ENCODE results near the gene MADCAM1. TPM values are rescaled to one million over a fixed set of nuclear protein-coding genes. Genes with fewer than 3 reads are reported as not detected.

MADCAM1 gene
- total and polyA plus RNA-seq, 2 experiments from 2014 or later: 2.2 to 3.4 TPM

- Histone ChIP-seq H3K27ac (no peak overlapping the region), H3K9me3 (ENCODE audit: low read depth) (no peaks in the 10 kb centered on the region), H3K4me1 (ENCODE audit: low read depth) (peaks cover 9% of the 10 kb centered on the region), H3K36me3 (peaks cover 28% of the 10 kb centered on the region), H3K4me3 (no peak overlapping the region), H3K27me3 (no peaks in the 10 kb centered on the region)
- DNase-seq (ENCODE audit: low read depth in 1 of 2, low spot score in 1 of 2): no peak
- no peak for TF ChIP-seq CTCF (IDR thresholded peaks at IDR 0.05; ENCODE audit: low read depth, low read length)
Observed at GRCh38 chr19:536031-536880, 40.0 kb downstream of the MADCAM1 start.

- Histone ChIP-seq H3K27ac (no peak overlapping the region), H3K9me3 (ENCODE audit: low read depth) (no peaks in the 10 kb centered on the region), H3K36me3 (peaks cover 28% of the 10 kb centered on the region), H3K4me3 (no peak overlapping the region), H3K4me1 (ENCODE audit: low read depth) (peaks cover 9% of the 10 kb centered on the region), H3K27me3 (no peaks in the 10 kb centered on the region)
- no peak for TF ChIP-seq CTCF (IDR thresholded peaks at IDR 0.05; ENCODE audit: low read depth, low read length)
- DNase-seq (ENCODE audit: low read depth in 1 of 2, low spot score in 1 of 2): no peak
Observed at GRCh38 chr19:536881-537404, 40.7 kb downstream of the MADCAM1 start.

- peaks cover under 1% of the 10 kb centered on the region for H3K4me1 ChIP-seq (ENCODE audit: low read depth)
- H3K36me3 ChIP-seq: peaks cover 28% of the 10 kb centered on the region
- no peak for DNase-seq (ENCODE audit: low read depth in 1 of 2, low spot score in 1 of 2)
- TF ChIP-seq CTCF (IDR thresholded peaks at IDR 0.05; ENCODE audit: low read depth, low read length): no peak
- no peaks in the 10 kb centered on the region for H3K27me3 ChIP-seq
- H3K4me3 ChIP-seq: no peak overlapping the region
- H3K27ac ChIP-seq: no peak overlapping the region
- no peaks in the 10 kb centered on the region for H3K9me3 ChIP-seq (ENCODE audit: low read depth)
Observed at GRCh38 chr19:538641-539428, 42.5 kb downstream of the MADCAM1 start.

- no peak for TF ChIP-seq CTCF (IDR thresholded peaks at IDR 0.05; ENCODE audit: low read depth, low read length)
Observed at GRCh38 chr19:539429-540030, 43.2 kb downstream of the MADCAM1 start.

GRCh38 chr19:540867-541637 is 44.8 kb downstream of the MADCAM1 start:
- no peak overlapping the region for H3K4me3 ChIP-seq
- no peaks in the 10 kb centered on the region for H3K27me3 ChIP-seq
- no peaks in the 10 kb centered on the region for H3K4me1 ChIP-seq (ENCODE audit: low read depth)
- no peak overlapping the region for H3K27ac ChIP-seq
- H3K36me3 ChIP-seq: peaks cover 27% of the 10 kb centered on the region
- no peak for TF ChIP-seq CTCF (IDR thresholded peaks at IDR 0.05; ENCODE audit: low read depth, low read length)
- H3K9me3 ChIP-seq (ENCODE audit: low read depth): no peaks in the 10 kb centered on the region
- DNase-seq (ENCODE audit: low read depth in 1 of 2, low spot score in 1 of 2): no peak

More at GRCh38 chr19:539429-540030, 43.2 kb downstream of the MADCAM1 start:
- Histone ChIP-seq H3K27me3 (no peaks in the 10 kb centered on the region), H3K4me1 (ENCODE audit: low read depth) (no peaks in the 10 kb centered on the region), H3K36me3 (peaks cover 28% of the 10 kb centered on the region), H3K27ac (no peak overlapping the region), H3K9me3 (ENCODE audit: low read depth) (no peaks in the 10 kb centered on the region), H3K4me3 (no peak overlapping the region)
- no peak for DNase-seq (ENCODE audit: low read depth in 1 of 2, low spot score in 1 of 2)
